8988T (cell line): ENCODE measurements around the gene CAMKMT.

ENCODE experiments used
- DNase-seq: peaks from one replicate; pipeline ENCODE4 v3.0.0; 2011

The CAMKMT gene

DNA sequence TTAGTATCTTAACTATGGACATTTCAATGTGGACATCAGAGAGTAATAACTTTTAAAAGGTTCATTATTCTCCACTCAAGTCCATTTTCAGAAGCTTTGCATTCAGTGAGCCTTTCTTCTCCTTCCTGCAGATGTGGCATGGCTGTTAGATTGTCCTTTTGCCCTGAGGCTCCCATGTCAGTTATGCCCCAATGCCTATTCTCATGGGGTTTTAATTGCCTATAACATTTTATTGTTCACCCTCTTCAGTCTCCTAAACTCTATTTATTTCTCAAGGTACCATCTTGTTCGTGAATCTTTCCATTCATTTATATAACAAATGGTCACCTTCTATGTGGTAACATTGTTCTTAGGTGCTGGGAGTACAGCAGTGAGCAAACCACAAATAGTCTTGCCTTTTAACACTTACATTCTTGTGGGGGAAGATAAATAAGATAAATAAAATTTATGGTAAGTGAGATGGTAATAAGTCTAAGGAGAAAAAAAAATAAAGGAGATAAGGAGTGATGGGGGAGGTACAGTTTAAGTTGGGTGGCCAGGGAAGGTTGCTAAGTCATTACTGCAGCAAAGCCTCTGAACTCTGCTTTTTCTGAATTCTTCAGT is 301.8 kb downstream of the CAMKMT start:
- no peak for DNase-seq

DNA sequence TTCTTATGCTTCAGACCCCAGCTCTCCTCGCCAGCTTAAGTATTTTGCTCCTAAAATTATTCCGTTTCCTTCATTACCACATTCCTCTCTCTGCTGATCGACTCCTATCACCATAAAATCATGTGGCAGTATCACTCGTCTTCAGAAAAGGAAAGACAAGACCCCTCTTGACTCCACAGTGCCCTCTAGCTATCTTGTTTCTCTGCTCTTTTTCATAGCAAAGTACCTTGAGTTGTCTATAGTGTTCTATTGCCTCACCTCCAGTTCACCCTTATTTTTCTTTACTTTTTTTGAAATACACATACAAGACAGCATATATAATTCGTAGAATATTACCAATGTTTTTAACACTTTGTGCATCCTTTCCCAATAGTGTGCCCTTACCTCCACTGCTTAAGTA is 306.6 kb downstream of the CAMKMT start:
- DNase-seq, result no peak

DNA sequence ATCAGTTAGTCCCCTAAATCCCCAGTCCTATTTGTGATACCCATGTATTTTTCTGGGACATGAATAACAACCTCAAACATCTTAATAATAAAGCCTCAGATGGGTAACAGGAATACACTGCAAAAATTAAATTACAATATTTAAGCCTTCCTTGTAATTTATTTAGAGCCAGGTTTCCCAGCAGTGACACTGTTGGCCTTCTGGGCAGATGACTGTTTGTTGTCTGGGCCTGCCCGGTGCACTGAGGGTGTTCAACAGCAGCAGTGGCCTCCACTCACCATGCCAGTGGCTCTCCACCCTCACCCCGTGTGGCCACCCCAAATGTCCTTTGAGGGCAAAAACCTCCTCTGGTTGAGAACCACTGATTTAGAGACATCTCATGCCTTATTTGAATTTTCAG is 309.5 kb downstream of the CAMKMT start:
- DNase-seq, result no peak

DNA sequence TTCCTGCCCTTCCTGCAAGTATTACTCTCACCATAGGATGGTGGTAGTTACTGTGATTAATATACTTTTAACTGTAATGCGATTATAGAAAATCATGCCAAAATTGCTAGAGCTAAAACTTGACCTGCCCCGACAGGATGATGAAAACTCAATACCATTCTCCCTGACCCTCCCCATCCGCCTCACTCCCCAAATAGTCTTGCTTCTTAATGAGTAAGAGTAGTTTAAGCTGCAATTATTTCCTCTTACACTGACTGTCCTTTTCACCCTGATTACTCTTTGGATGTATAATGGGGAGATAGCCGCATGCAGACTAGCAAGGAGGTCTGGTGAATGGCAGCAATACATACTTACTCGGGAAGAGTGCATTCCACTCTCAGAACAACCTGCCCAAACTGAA is 310.2 kb downstream of the CAMKMT start:
- no peak for DNase-seq

DNA sequence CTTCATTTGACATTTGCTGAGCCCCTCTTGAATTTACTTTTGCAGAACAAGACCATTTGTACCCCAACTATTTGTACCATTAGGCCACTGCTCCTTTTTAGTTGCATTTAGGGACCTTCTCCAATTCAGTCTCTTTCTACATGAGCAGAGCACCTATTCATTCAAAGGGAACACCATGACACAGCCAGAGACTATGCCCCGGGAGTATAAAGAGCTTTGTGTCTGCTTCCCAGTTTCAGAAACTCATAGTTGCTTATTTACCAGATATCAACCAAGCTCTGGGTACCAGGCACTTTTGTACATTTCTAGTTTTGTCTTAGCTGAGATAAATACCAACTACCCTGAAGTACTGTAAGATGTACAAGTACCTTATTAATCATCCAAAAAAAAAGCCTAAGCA is 310.7 kb downstream of the CAMKMT start:
- no peak for DNase-seq

DNA sequence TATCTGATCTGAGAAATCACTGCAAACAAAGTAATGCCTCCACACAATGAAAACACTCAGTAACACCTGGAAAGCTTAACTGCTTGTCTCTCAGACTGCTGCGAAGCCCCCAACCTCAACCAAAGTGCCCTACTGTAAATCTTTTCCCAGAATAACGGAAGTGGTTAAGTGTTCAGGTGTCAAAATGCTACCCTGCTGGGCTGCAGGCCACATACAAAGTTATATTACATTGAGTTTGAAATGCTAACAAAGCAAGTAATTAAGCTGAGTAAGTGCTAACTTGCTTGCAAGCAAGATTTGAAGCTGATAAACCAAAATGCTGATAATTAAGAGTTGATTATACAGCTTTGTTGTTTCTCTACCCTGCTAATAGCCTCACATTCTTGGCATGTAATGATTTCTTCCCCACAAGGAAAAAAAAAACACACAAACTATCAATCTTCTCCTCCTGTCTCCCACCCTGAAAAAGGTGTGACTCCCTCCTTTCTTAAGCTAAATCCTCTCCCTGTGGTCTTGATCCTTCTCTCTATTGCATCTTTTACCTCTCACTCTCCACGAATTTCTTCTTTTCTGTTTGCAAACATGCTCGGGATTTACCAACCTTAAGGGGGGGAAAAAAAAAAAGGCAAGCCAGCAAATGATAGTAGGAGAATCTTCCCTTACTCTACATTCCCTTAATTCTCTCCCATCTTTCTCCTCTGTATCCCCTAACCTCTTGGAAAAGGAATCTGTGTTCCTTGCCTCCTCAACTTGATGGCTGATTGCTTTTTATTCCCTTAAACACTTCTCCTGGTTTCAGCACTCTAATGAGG is 312.9 kb downstream of the CAMKMT start:
- DNase-seq, result no peak

DNA sequence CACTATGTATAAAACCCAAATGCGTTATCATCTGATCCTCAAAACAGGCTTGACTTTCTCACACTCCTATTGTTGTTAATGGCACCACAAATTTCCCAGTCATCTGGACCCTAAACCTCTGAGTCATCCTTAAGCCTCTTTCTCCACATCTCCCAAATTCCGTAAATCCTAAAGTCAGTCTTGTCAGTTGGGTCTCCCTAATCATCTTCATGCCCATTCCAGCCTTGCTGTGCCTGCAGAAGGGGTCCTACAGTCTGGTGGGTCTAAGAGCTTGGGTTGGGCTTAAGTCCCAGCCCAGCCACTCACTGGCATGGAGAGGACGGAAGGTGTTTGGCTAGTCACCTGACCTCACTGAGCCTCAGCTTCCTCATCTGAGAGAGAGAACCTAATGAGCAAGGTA is 314.6 kb downstream of the CAMKMT start:
- DNase-seq, result no peak

DNA sequence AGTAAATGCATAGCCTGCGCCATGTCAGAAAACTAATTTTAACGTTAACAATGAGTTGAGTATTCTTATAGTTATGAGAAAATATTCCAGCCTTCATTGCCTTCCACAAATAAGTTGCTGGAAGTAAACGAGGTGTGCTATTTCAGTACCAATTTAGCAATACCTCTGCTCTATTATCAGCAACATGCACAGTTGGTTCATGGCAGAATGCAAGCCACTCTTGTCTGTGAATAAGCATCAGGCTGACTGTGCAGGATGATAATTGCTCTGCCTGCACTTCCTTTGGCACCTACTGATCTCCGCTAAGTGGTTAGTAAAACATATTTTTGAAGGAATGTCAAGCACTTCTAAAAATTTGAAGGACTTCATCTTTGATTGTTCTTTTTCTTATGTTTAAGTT is 317.8 kb downstream of the CAMKMT start:
- no peak for DNase-seq

DNA sequence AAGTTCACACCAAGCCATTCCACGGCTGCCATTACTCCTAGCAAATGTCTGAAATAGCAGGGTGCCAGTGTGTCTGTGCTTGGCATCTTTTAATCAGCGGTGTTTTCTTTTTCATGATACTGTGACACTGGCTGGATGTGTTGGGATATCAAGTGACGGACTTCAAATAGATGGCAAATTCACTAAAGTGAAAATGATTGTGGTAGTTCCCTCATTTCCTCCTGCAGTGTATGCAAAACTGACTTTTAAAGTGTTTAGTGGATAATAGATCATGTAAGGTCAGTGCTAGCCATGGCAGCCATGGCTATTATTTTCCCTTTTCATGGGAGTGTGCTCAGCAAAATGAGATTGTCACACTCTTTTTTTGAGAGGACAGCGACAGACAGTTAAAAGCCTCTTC is 318.2 kb downstream of the CAMKMT start:
- no peak for DNase-seq

DNA sequence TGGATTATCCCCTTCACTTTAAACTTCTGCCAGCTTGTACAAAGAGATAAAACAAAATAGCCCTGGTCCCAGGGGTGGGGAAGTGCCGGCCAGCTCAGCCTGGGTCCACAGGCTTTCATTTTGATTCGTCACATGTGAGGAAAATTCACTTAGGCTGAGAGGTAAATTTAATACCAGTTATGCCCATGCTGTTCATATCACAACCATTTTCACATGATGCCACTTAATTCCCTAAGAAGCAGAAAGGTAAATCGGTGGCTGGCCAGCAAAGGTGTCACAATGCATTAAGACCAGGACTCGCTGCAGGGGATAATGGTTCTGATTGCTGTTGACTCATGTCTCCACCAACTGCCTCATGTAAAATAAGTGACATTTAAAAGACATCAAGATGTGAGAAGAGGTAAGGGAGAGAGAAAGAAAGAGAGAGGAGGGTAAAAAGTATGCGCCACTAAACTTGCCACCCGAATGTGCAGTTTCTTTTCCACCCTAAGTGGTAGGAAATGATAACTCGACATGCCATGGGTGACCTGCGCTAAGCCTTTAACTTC is 318.8 kb downstream of the CAMKMT start:
- no peak for DNase-seq

DNA sequence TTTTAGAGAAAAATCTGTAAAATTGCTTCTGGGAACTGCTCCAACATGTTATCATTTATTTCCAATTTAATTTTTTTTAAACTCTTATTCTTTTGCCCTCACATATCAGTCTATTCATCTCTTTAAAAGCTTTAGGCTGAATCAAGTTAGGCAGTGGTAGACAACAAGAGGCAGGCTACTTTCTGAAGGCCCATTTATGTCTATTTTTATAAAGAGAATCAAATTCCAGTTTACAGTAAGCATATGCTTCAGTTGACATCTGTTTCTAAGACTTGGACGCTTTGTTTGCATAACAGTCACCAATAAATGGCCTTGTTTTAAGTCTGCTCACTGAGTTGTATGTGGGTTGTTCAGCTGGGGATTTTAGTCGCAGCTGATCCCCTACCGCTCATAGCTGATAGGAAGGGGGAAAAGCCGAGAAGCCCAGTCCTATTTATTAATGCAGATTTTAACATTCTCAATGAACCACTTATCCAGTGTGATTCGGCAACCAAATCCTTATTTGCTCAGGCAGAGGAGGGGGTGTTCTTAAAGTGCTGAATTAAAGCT is 319.3 kb downstream of the CAMKMT start:
- no peak for DNase-seq

DNA sequence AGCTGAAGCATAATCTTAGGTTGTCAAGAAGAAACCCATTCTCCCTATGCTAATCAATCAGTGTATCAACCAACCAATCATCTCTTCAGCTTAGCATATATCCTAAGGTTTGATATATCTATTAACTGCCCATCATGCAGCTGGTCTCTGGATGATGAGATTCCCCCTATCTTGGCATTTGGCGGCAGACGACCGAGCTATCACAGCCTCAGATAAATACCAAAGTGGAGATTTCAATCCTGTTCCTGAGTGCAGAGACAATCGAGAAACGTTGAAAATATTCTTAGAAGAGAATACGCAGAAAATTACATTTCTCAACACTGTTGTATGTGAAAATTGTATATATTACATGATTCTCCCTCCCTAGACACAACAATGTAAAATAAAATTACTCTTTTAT is 320.7 kb downstream of the CAMKMT start:
- no peak for DNase-seq

DNA sequence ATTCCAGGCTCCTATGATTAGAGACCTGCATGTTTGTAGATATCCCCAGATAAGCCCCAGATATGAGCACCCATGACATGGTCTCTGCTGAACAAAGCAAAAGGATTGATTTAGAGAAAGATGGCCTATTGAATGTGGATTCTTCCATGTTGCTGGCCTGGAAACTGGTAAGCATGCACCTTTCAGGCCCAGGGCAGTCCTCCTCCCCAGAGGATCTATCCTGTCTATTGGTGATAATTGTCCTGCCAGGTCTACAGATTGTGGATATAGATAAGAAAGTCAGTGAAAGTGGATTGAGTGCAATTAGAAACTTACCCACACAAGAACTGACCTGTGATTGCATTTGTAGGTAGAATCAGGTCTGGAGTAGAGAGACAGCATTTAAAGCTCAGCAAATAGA is 322.8 kb downstream of the CAMKMT start:
- no peak for DNase-seq

DNA sequence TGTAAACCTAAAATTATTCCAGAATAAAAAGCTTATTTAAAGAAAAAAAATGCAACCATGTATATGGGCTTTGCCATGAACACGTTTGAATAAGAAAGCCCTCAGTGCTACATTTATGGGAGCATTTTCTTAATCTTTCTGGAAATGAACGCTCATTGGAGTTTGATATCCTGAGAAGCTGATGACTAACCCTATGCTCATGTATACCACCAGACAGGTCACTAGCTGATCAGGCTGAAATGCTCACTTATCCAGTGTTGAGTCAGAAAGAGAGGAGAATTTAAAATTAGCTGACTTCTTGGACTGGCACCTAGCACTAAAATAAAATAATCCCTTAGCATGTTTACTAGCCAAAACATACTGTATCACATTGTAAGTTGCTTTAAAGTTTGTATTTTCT is 324.8 kb downstream of the CAMKMT start:
- no peak for DNase-seq

DNA sequence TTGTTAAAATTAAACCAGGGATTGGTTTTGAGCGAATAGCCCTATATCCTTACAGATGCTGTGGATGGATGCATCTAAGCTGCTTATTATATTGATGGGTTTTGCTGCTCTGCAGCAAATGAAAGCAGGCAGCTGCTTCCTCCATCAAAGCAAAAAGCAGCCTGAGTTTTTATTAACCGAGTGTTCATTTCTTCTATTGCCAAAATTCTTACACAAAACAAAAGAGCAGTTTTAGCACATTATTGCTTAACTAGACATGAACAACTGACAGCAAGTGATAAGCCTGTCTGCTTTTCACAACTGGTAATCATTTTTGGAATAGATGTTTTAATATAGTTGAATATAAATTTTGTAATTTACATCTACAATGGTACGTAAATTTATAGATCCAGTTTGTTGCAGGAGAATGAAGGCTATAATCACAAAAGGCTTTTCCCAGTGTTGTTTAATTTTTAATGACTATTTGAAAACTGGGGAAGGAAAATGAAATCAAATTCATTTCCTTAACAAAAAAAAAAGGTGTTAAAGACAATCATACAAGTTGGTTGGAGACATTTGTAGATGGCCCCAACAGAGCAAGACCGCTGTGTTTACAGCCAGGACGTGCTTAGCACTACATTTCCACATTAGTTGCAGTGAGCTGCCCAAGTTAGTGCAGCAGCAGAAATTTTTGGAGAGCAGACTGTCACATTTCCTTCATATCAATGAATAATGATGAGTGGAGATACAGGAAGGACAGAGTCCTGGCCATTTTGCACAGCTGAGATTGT is 326.1 kb downstream of the CAMKMT start:
- DNase-seq, result no peak

DNA sequence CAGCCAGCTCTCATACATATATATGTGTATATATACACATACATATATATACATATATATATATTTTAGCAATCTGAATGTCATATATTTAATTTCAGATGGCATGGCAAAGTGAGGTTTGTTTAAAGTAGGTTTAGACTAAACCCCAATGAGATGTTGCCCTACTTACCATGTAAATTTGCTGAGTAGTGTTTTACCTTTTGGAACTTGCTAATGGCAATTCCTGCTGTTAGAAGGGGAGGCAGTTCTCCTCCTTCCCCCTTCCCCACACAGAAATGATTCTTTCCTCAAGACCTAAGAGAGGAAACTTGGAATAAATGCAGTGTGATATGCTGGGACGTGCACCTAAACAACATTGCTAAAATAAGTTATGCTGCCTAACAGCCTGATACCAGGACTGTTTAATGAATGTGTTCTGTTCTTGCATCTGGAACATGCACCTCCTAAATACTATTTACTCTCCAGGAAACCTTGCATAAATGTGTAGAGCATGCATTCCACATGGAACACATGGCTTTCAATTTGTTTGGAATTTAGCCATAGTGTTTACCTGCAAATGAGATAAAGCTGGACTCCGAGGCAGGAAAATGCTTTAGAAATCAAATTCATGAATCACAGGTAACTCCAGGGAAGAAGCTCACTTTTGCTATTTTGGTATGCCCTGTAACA is 326.8 kb downstream of the CAMKMT start:
- no peak for DNase-seq

DNA sequence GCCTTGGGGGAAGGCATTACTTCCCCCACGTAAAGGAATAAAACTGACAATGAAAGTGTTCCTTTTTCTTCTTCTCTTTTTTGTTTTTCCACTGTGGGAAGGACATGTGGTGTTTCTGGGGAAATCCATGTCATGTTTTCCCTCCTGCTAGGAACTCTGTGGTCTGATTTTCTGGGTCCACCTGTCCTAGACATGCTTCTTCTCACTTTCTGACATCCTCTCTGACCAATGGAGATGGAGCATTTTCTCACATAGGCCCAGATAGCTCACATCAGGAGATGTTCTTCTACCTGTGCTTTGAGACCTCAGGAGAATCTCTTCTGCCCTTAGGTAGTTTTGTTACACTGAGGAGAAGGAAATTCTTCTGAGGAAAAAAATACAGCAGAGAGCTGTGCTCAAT is 327.8 kb downstream of the CAMKMT start:
- no peak for DNase-seq

DNA sequence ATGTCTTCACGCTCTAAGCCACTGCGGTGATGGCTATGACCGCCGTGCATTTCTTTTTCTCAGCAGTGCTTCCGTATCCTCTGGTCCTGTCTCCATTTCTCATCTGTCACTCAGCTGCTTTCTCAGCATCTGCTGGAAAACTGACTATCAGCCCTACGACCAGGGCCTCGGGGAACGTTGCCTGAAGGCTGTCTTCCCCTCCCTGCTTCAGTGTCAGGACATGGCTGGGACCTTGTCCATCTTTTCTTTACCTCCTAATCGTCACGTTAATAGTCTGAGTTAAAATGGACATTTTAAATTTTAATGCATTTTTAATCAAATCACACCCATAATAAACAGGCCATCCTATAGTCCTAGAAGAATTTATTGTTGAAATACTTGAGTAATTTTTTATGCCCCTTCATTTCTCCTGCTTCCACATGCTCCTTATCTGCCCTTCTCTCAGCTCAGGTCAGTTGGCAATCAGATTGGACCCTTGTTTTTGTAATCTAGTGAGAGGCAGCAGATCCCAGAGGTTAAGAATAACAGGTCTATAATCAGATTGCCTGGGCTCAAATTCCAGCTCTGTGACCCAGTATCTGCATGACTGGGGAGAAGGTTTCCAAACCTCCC is 329.5 kb downstream of the CAMKMT start:
- no peak for DNase-seq

DNA sequence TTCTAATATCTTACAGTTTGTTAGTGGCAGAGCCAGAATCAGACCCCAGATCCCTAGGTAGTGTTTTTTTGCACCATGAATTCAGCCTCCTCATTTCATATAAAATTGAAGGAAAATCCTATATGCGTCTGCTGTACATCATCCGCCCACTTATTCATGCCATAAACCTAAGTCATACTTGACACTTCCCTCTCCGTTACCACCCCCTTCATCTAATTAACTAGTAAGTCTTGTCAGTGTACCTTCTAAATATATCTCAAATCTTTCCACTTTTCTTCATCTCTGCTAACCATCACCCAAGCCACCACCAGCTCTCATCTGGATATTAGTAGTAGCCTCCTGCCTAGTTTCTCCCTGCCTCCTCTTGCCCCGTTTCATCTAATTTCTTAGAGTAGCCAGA is 331.1 kb downstream of the CAMKMT start:
- DNase-seq, result no peak

DNA sequence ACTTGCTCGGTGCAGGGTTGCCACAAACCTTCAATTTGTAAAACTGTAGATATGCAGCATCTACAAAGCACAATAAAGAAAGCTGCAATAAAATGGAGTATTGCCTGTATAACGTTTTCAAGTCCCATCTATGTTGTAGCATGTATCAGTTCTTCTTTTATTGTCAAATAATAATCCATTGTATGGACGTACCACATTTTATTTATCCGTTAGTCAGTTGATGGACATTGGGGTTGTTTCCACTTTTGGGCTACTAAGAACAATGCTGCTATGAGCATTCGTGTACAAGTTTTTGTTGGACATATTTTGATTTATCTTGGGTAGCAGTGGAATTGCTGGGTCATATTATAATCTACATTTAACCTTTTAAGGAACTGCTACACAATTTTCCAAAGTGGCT is 339.1 kb downstream of the CAMKMT start:
- no peak for DNase-seq

DNA sequence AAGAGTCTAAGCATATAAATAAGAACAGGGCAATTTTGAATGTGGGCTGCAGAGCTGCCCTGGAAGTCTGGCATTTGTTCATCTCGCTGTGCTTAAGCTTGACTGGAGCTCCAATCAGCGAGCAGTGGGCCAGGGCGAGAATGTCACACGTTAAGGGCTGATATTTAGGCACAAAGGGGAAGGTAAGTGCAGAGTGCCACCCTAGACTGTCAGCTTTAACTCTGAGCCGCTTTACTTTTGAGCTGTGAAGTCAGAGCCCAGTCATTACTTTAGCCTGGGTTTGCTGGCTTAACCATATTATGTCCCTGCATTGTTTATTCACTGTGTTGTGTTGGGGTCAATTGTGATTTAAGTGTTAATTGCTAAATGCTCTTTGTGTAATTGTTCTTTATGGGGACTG is 343.6 kb downstream of the CAMKMT start:
- no peak for DNase-seq

DNA sequence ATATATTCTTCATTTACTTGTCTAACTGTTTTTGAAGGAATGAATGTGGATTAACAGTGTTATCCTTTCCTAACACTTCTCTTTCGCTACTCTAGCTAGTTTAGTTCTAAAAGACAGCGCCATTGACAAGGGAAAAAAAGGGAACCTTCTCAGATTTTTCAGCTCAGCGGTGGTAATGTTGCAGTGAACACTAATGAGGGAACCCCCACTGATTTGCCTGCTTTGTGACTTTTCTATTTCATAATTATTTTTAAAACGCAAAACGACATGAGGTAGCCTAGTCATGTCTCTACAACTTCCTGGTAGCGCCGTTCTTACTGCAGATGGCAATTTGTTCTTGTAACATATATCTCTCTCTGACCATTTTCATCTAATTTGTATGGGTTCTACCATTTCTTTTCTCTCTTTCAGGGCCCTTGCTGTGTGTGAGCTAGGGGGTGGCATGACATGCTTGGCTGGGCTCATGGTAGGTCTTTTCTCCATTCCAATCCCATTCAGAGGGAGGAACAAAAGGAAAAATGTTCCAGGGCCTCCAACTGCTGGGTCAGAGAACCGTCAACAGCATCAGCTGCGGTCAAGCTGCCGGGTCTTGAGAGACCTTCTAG is 344.2 kb downstream of the CAMKMT start:
- no peak for DNase-seq
